Measurements from ENCODE around the gene NRCAM.

The NRCAM gene

GRCh38 chr7:108138911-108139310 is 317.3 kb downstream of the NRCAM start:
- Histone ChIP-seq H2BK12ac (ENCODE audit: low read length in 2 of 2) (no peak overlapping the region), H2AFZ (ENCODE audit: low read depth, low read length) (no peak overlapping the region)

GRCh38 chr7:108137993-108138392 is 318.2 kb downstream of the NRCAM start:
- H3K27ac ChIP-seq (ENCODE audit: low read length, poor library complexity, severe bottlenecking): no peak overlapping the region
- H3K79me1 ChIP-seq (replicated peaks; ENCODE audit: low read length, poor library complexity, severe bottlenecking): no peaks in the 10 kb centered on the region
- H2BK15ac ChIP-seq (ENCODE audit: low read depth, poor library complexity, severe bottlenecking): no peak overlapping the region
- H4K8ac ChIP-seq (ENCODE audit: low read length): no peak overlapping the region
- H2BK12ac ChIP-seq (ENCODE audit: low read length in 2 of 2): no peak overlapping the region
- H2AK5ac ChIP-seq (ENCODE audit: low read length, severe bottlenecking): no peak overlapping the region
- no peak overlapping the region for H3K18ac ChIP-seq (ENCODE audit: low read depth in 1 of 2, low read length in 2 of 2)
- H2BK120ac ChIP-seq (ENCODE audit: low read depth, low read length): no peak overlapping the region
- H4K91ac ChIP-seq (ENCODE audit: low read length): no peak overlapping the region
- no peak overlapping the region for H2AFZ ChIP-seq (ENCODE audit: low read depth, low read length)
- H3K9me3 ChIP-seq (ENCODE audit: control insufficient read depth, low read length): no peaks in the 10 kb centered on the region
- H3K4me3 ChIP-seq (ENCODE audit: insufficient read depth in 1 of 2, low read depth in 1 of 2, low read length in 2 of 2): no peak overlapping the region
- H3K4me2 ChIP-seq (ENCODE audit: low read length, poor library complexity, severe bottlenecking): no peak overlapping the region
- H3K23ac ChIP-seq (ENCODE audit: low read length in 2 of 2): no peak overlapping the region
- DNase-seq: no peak
- no peak overlapping the region for H3K4ac ChIP-seq (ENCODE audit: low read depth in 1 of 2, low read length in 2 of 2)
- H3K14ac ChIP-seq (ENCODE audit: low read length in 2 of 2): no peak overlapping the region
- 81% methylated on average over 4 of the region's 4 CpGs for WGBS
- no peak overlapping the region for H3K9ac ChIP-seq (ENCODE audit: low read length)
- H3K4me1 ChIP-seq (ENCODE audit: control insufficient read depth, insufficient read depth, low read depth, low read length): no peaks in the 10 kb centered on the region
- no peak overlapping the region for H2BK5ac ChIP-seq (ENCODE audit: low read depth, low read length, poor library complexity, severe bottlenecking)
- H3K27me3 ChIP-seq (ENCODE audit: control insufficient read depth in 1 of 2, insufficient read depth in 1 of 2, low read length in 2 of 2): no peaks in the 10 kb centered on the region
- no peaks in the 10 kb centered on the region for H3K36me3 ChIP-seq (ENCODE audit: control insufficient read depth in 1 of 2, insufficient read depth in 2 of 2, low read depth in 1 of 2, low read length in 2 of 2)

More at GRCh38 chr7:108138911-108139310, 317.3 kb downstream of the NRCAM start:
- H3K4ac ChIP-seq (ENCODE audit: low read depth in 1 of 2, low read length in 2 of 2): no peak overlapping the region
- no peak overlapping the region for H2BK120ac ChIP-seq (ENCODE audit: low read depth, low read length)
- no peaks in the 10 kb centered on the region for H3K4me1 ChIP-seq (ENCODE audit: control insufficient read depth, insufficient read depth, low read depth, low read length)
- no peak overlapping the region for H2BK5ac ChIP-seq (ENCODE audit: low read depth, low read length, poor library complexity, severe bottlenecking)
- no peak for DNase-seq
- no peak overlapping the region for H3K14ac ChIP-seq (ENCODE audit: low read length in 2 of 2)
- H2BK15ac ChIP-seq (ENCODE audit: low read depth, poor library complexity, severe bottlenecking): no peak overlapping the region
- no peaks in the 10 kb centered on the region for H3K36me3 ChIP-seq (ENCODE audit: control insufficient read depth in 1 of 2, insufficient read depth in 2 of 2, low read depth in 1 of 2, low read length in 2 of 2)
- H3K79me1 ChIP-seq (replicated peaks; ENCODE audit: low read length, poor library complexity, severe bottlenecking): no peaks in the 10 kb centered on the region
- no peaks in the 10 kb centered on the region for H3K27me3 ChIP-seq (ENCODE audit: control insufficient read depth in 1 of 2, insufficient read depth in 1 of 2, low read length in 2 of 2)
- no peak overlapping the region for H3K4me2 ChIP-seq (ENCODE audit: low read length, poor library complexity, severe bottlenecking)
- H3K9me3 ChIP-seq (ENCODE audit: control insufficient read depth, low read length): no peaks in the 10 kb centered on the region
- H3K27ac ChIP-seq (ENCODE audit: low read length, poor library complexity, severe bottlenecking): no peak overlapping the region
- H3K23ac ChIP-seq (ENCODE audit: low read length in 2 of 2): no peak overlapping the region
- H3K18ac ChIP-seq (ENCODE audit: low read depth in 1 of 2, low read length in 2 of 2): no peak overlapping the region
- no peak overlapping the region for H4K8ac ChIP-seq (ENCODE audit: low read length)
- H3K9ac ChIP-seq (ENCODE audit: low read length): no peak overlapping the region
- no peak overlapping the region for H3K4me3 ChIP-seq (ENCODE audit: insufficient read depth in 1 of 2, low read depth in 1 of 2, low read length in 2 of 2)
- no peak overlapping the region for H2AK5ac ChIP-seq (ENCODE audit: low read length, severe bottlenecking)
- no peak overlapping the region for H4K91ac ChIP-seq (ENCODE audit: low read length)

- no peaks in the 10 kb centered on the region for H3K36me3 ChIP-seq (ENCODE audit: control insufficient read depth in 1 of 2, insufficient read depth in 2 of 2, low read depth in 1 of 2, low read length in 2 of 2)
- no peak overlapping the region for H2BK120ac ChIP-seq (ENCODE audit: low read depth, low read length)
- H3K4ac ChIP-seq (ENCODE audit: low read depth in 1 of 2, low read length in 2 of 2): no peak overlapping the region
- H2AK5ac ChIP-seq (ENCODE audit: low read length, severe bottlenecking): no peak overlapping the region
- H3K18ac ChIP-seq (ENCODE audit: low read depth in 1 of 2, low read length in 2 of 2): no peak overlapping the region
- no peak overlapping the region for H3K4me3 ChIP-seq (ENCODE audit: insufficient read depth in 1 of 2, low read depth in 1 of 2, low read length in 2 of 2)
- H2BK5ac ChIP-seq (ENCODE audit: low read depth, low read length, poor library complexity, severe bottlenecking): no peak overlapping the region
- no peak for DNase-seq
- H2BK15ac ChIP-seq (ENCODE audit: low read depth, poor library complexity, severe bottlenecking): no peak overlapping the region
- no peak overlapping the region for H4K91ac ChIP-seq (ENCODE audit: low read length)
- H3K27ac ChIP-seq (ENCODE audit: low read length, poor library complexity, severe bottlenecking): no peak overlapping the region
- no peak overlapping the region for H2AFZ ChIP-seq (ENCODE audit: low read depth, low read length)
- no peak overlapping the region for H3K9ac ChIP-seq (ENCODE audit: low read length)
- no peak overlapping the region for H3K4me2 ChIP-seq (ENCODE audit: low read length, poor library complexity, severe bottlenecking)
- no peak overlapping the region for H3K14ac ChIP-seq (ENCODE audit: low read length in 2 of 2)
- H3K79me1 ChIP-seq (replicated peaks; ENCODE audit: low read length, poor library complexity, severe bottlenecking): no peaks in the 10 kb centered on the region
- H3K23ac ChIP-seq (ENCODE audit: low read length in 2 of 2): no peak overlapping the region
- no peak overlapping the region for H4K8ac ChIP-seq (ENCODE audit: low read length)
- no peaks in the 10 kb centered on the region for H3K9me3 ChIP-seq (ENCODE audit: control insufficient read depth, low read length)
- peaks cover 2% of the 10 kb centered on the region for H3K4me1 ChIP-seq (ENCODE audit: control insufficient read depth, insufficient read depth, low read depth, low read length)
- no peaks in the 10 kb centered on the region for H3K27me3 ChIP-seq (ENCODE audit: control insufficient read depth in 1 of 2, insufficient read depth in 1 of 2, low read length in 2 of 2)
- WGBS: 100% methylated on average over 1 of the region's 3 CpGs
- H2BK12ac ChIP-seq (ENCODE audit: low read length in 2 of 2): no peak overlapping the region
These were observed 319.2 kb downstream of the NRCAM start for GRCh38 chr7:108137040-108137439.

DNA sequence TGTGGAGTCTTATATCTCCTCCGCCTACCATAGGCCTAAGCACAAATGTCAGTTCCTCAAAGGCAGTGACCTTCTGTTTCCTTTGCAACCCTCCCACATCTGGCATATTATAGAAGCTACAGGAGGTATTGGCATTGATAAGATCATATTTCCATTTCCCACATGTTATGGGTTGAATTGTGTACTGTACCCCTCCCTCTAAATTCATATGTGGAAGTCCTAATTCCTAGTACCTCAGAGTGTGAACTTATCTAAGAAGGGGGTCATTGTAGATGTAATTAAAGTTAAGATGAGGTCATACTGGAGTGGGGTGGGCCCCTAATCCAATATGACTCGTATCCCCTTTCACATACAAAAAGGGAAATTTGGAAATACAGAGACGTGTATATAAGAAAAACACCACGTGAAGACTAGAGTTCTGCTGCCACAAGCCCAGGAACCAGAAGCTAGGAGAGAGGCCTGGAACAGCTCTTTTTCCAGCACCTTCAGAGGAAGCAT is 320.0 kb downstream of the NRCAM start:
- no peak overlapping the region for H2AFZ ChIP-seq (ENCODE audit: low read depth, low read length)
- no peak overlapping the region for H3K27ac ChIP-seq (ENCODE audit: low read length, poor library complexity, severe bottlenecking)
- H3K79me1 ChIP-seq (replicated peaks; ENCODE audit: low read length, poor library complexity, severe bottlenecking): no peaks in the 10 kb centered on the region
- H2BK15ac ChIP-seq (ENCODE audit: low read depth, poor library complexity, severe bottlenecking): no peak overlapping the region
- H3K4me2 ChIP-seq (ENCODE audit: low read length, poor library complexity, severe bottlenecking): no peak overlapping the region
- no peak overlapping the region for H2BK12ac ChIP-seq (ENCODE audit: low read length in 2 of 2)
- H3K4ac ChIP-seq (ENCODE audit: low read depth in 1 of 2, low read length in 2 of 2): no peak overlapping the region
- H3K4me1 ChIP-seq (ENCODE audit: control insufficient read depth, insufficient read depth, low read depth, low read length): peaks cover 2% of the 10 kb centered on the region
- H4K8ac ChIP-seq (ENCODE audit: low read length): no peak overlapping the region
- H3K36me3 ChIP-seq (ENCODE audit: control insufficient read depth in 1 of 2, insufficient read depth in 2 of 2, low read depth in 1 of 2, low read length in 2 of 2): no peaks in the 10 kb centered on the region
- no peak overlapping the region for H4K91ac ChIP-seq (ENCODE audit: low read length)
- H3K27me3 ChIP-seq (ENCODE audit: control insufficient read depth in 1 of 2, insufficient read depth in 1 of 2, low read length in 2 of 2): no peaks in the 10 kb centered on the region
- no peaks in the 10 kb centered on the region for H3K9me3 ChIP-seq (ENCODE audit: control insufficient read depth, low read length)
- H3K23ac ChIP-seq (ENCODE audit: low read length in 2 of 2): no peak overlapping the region
- H3K18ac ChIP-seq (ENCODE audit: low read depth in 1 of 2, low read length in 2 of 2): no peak overlapping the region
- DNase-seq: no peak
- no peak overlapping the region for H3K9ac ChIP-seq (ENCODE audit: low read length)
- H3K14ac ChIP-seq (ENCODE audit: low read length in 2 of 2): no peak overlapping the region
- H3K4me3 ChIP-seq (ENCODE audit: insufficient read depth in 1 of 2, low read depth in 1 of 2, low read length in 2 of 2): no peak overlapping the region
- no peak overlapping the region for H2BK120ac ChIP-seq (ENCODE audit: low read depth, low read length)
- H2BK5ac ChIP-seq (ENCODE audit: low read depth, low read length, poor library complexity, severe bottlenecking): no peak overlapping the region
- 86% methylated on average over 4 of the region's 4 CpGs for WGBS
- no peak overlapping the region for H2AK5ac ChIP-seq (ENCODE audit: low read length, severe bottlenecking)
